Stimulated activated CD4-positive, alpha-beta T cell treated with anti-CD3 and anti-CD28 coated beads, Interleukin-4, amount 100 ng/mL, for 4 hours (primary cell): ENCODE measurements around the gene GPC6.

Experiments
- DNase-seq, 2 experiments: peaks; one replicate each; pipeline ENCODE4 v3.0.0-alpha.2; 2020

The GPC6 gene

DNA sequence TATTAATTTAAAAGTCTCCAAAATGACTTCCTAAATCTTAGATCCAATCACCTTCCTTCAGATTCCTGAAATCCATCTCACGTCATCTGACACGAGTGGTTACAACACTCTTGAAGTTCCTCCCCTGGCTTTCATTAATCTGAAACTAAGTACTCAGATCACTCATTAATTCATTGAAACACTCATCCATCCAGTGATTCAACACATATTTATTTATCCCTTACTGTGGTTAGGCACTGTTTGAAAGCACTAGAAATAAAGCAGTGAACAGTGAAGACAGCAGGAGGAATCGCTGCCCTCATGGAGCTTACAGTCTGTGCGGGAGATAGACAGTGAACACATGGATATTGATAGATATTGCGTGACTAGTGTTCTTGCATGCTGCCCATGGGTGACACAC lies 780.5 kb downstream of the GPC6 start:
- no peak for DNase-seq

DNA sequence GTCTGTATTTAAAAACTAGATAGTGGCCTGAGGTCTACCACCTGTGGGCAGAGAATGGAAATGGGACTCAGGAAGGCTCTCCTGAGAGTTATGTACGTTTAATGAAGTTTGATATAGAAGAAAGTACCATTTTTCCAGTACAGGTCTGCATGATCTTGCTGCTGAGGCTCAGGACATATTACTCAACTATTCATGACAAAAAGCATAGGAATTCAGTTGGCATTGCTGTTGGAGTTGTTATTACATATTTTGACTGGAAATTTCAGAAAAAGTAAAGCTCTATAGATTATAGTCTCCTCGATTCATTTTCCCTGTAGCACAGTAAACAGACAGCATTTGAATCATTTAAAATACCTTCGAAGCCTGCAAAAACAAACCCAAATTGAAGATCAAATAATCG lies 783.1 kb downstream of the GPC6 start:
- DNase-seq = no peak

DNA sequence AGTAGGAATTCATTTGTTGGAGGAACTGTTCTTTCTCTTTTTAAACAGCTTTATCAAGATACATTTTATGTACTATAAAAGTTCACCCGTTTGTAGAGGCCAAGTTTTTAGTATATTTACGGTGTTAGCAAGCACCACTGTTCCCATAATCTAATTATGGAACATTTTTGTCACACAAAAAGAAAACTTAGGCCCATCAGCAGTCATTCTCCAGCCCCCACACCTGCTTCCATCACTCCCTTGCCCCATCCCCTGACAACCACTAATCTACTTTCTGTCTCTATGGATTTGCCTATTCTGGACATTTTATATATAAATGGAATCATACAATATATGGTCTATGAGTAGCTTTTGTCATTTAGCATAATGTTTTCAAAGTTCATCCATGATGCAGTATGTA lies 787.9 kb downstream of the GPC6 start:
- DNase-seq = no peak

DNA sequence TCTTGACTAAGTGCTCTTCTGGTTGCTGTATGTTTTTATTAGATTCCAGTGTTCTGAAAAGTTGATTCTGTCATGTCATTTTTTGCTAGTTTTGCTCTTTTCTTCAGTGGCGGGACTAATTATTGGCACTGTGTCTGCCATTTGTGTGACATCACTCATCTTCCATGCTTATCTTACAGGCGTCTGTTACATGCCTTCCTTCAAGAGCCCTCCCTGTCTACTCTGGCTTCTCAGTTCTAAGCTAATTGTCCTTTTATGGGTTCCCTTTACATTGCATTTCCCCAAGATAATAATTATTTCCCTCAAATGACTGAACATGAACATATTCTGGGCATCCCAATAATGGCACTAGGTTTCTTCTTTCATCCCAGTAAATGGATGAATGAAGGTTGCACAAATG lies 793.8 kb downstream of the GPC6 start:
- DNase-seq = no peak

DNA sequence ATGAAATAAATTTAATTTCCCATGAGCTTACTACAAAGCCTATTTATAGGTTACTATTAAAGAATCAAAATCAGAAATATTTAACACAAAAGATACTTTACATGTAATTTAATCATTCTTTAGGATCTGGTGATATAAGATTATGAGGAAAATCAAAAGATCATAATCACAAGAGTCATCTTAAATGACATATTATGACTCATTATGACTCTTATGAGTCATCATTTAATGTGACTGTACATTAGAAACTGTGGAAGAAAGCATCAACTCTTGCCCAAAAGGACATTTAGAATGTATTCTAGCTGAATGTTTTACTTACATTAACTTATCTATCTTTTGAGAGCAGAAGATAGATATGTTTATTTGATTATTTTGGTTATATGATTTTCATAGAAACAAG lies 794.2 kb downstream of the GPC6 start:
- DNase-seq = no peak

DNA sequence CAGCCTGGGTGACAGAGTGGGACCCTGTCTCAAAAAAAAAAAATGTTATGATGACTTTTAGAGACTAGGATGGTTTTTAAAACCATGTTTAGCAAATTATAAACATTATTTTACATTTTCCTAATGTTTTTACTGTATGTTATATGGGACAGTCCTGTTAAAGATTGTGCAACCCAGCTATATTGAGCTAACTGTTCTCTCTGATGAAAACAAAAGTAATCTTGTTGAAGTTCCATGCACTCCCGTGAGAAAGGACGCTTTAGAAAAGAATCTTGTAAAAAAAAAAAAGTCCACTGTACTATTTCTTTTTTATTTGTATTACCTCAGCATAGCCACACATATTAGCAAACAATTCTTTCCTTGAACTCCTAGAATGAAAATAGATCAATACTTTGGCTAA lies 801.6 kb downstream of the GPC6 start:
- no peak for DNase-seq

DNA sequence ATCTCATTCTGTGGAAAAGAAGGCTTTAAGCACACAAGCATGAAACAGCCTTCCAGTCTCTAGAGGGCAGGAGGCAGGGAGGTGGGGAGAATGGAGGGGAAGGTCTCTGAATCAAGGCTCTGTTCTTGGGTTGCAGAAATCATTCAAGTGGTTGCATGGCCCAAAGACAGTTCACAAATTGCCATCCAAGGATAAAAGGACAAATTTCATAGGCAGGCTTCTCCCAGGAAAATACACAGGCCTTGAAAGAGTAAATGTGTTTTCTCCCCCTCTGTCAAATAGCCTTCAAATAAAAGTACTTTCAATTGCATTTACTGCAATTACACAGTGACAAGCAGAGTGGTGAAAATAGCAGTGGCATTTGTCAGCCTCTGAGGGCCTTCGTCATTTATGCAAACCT lies 802.0 kb downstream of the GPC6 start:
- no peak for DNase-seq

DNA sequence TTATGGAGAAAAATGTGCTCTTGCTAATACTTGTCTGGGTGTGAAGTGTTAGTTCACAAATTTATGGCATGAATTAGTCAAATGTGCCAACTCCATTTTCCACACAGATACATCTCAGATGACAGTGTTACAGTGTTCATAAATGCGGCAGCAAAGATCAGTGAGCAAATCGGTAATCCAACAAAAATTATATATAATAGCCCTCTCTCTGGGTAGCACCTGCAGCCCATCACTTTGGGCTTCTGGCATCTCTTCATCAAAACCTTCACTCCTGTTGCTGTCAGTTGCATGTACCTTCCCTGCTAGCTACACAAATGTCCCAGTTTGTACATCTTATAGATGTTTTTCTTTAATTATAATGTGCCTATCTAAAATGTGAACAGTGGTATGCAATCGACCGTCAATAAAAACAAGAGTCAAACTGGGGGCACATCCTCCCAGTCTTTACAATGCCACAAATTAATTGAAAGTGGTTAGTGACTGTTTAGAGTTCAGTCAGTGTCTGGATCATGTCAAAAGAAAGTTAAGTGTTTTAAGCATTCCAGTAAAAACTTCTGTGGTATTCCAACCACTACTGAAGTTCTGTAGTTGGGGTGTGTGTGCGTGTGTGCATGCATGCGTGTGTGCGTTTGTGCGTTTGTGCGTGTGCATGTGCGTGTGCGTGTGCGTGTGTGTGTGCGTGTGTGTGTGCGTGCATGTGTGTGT lies 804.0 kb downstream of the GPC6 start:
- no peak for DNase-seq

DNA sequence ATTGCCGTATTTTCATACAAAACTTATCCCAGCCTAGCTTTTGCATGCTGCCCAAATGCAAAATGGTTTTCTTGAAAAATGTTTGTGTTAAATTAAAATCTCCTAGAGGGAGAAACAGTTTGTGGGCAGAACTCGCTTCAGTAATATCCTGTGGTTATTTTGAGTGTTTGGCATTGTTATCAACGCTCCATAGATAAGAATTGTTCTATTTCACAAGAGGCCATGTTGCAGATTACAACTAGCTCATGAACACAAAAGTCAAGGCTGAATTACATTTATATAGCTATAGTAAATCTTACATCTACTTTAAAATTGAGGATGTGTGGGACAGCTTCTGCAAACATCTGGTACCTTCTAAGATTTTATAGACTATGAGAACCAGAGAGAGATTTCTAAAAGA lies 805.0 kb downstream of the GPC6 start:
- DNase-seq = no peak

DNA sequence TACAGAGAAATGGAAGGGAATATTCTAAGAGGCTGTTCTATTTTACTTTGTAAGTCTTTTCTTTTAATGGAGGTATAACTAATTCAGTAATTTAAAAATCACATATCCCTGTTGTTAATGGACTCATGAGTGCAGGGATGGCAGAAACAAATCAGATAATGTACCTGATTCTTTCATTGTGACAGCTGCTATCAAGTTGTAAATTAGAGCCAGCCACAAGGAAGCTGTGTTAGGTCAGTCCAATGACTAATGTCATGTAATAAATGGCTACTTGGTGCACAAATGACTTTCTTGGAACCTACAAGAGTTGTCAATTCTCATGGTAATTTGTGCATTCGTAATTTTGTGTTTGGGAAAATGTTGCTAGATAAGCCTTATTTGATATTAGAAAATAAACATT lies 806.5 kb downstream of the GPC6 start:
- no peak for DNase-seq

DNA sequence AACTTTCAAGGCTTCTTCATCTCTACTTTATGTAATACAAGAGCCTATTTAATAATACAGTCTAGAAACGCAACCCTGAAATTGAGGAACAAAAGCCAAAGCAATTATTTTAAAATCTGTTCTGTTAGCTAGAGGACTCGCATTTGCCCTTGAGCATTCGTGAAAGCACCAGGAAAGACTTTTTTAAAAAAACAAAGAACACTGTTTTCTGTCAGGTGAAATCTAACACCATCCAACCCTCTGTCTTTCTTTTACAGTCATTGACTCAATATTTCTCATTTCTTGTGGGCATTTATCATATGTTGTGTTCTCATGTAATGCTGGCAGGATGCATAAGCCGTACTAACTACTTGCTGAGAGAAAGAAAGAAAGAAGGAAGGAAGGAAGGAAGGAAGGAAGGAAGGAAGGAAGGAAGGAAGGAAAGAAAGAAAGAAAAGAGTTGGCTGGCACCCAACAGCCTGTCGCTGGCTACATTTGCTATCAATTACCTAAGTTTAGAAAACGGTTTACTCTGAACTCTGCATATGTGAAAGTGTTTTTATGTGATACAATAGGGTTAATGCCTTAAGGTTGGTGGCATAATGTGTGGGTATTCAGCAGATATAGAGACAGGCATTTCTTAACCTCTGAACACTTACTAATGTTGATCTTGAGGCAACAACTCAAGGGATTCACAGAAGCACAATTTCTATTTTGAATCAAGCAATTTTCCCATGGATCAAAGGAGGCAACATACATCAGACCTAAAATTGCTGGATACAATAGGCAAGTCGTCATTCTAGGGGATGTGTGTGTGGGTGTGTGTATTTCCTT lies 807.4 kb downstream of the GPC6 start:
- no peak for DNase-seq

DNA sequence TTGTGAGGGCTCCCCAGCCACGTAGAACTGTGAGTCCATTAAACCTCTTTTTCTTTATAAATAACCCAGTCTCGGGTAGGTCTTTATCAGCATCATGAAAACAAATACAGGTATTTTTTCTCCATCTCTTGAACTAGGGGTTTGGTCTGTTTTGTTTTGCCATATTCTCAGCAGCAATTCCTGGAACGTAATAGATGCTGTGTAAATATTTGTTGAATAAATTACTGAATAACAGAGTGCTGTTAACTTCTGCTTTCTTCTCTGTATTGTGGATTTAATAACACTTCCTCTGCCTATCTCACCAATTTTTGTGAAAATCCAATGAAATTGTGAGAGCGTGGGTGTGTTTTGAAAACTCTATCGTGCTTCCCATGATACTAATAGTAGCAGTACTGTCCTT lies 823.4 kb downstream of the GPC6 start:
- DNase-seq = no peak

DNA sequence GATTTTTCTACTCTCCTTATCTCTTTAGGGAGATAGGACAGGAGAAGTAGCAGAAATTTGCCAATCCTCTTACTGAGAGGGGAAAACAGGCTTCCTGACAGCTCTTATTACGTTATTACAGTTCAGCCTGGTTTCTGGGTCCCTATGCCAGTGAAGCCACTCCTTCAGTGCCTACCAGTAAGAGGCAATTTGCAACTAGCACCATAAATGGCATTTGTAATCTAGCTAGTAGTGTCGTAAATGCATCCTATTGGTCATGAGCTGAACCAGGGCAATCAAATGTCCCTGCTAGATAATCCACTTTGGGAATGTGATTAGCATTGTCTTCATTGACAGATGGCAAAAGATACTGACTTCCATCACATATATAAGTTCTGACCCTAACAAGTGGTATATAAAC lies 824.1 kb downstream of the GPC6 start:
- DNase-seq = no peak

DNA sequence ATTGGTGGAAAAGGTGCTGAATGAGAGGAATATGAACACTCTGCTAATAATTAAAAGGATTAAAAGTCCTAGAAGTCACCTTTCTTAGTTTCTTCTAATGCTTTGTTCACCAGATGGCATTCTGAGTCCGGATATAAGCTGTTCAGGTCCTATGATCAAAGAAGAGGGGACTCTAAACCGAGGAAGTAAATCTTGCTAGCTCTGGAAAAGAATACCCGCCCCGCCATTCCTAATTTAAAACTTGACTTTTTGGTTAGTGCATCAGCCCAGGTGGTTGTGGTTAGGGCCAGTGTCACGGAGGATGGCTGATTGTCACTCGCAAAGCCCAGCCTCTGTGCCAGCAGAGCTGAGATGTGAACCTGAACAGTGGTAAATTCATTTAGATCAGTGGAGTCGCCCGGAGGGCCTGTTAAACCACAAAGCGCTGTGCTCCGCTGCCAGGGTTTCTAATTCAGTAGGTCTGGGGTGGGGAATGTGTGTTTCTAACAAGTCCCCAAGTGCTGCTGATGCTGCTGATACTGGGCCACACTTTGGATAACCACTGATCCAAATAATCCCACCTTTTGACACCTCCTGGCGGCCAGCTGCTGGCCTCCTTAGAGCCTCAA lies 827.5 kb downstream of the GPC6 start:
- DNase-seq = no peak

DNA sequence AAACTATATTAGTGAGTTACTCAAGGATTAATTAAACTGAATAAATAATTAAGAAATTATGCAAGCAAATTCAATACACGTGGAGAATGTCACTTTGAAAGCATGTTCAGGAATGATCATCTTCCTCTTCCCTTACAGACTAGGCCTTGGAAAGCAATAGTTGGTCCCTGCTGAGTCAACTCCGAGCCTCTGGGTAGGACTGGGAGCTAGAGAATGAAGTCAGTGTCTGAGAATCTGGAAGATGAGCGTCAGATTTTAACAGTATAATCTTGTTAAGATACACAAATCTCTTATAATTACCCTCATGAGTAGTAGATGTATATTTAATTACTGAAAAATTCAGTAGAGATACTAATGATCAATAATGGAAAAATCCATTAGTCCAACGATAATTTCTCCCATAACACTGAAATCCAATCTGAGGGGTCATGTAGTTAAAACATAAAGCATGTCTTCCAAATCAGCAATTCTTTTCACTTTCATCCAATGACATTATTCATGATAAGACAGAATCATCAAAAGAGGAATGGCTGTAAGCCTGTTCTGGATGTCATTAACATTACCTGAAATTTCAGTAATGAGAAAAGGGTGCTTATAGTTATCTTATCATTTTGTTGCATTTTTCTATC lies 829.9 kb downstream of the GPC6 start:
- no peak for DNase-seq

DNA sequence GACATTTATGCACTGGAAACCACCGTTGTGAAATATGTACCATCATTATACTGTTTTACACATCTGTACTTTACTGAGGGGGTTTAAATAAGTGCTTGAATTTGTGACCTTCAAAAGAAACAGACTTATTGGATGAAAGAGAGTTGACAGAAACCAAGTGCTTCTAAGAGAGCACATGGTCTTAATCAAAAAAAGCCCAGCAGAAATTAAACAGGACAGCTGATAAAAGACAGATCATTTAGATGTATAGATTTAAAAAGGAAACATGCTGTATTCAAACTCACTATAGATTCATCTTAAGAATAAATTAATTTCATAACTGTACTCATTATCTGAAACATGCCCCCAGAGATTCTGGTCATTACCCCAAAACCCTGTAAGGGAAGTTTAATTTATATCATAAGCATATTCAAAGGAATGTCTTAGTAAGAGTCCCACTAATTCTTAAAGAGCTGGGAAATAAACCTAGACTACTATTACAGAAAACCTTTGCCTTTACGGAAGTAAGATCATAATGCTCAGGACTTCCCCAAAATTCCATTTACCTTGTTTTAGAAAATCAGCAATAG lies 831.1 kb downstream of the GPC6 start:
- DNase-seq = no peak

DNA sequence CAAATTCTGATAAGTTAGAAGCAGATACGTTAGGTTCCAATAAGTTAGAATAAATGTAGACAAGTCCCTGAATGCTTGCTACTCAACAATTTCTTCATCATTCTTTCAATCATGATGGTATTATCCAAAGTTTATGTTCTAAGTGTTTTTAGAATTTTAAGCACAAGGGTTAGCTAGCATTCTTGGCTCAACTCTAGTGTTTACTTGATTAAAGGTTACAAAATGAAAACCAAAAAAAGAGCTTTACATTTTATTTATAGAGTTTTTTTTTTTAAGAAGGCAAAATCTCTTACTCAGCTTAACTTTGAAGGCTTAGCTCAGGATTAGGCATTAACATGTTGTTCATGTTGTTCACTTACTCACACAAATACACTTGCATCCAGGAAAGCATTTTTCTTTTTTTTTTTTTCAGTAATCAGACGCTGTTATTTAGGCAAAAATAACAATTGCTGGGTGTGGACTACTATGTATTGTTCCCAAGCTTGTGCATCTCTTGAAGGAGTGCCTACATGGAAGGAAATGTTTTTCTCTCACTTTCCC lies 832.3 kb downstream of the GPC6 start:
- no peak for DNase-seq

DNA sequence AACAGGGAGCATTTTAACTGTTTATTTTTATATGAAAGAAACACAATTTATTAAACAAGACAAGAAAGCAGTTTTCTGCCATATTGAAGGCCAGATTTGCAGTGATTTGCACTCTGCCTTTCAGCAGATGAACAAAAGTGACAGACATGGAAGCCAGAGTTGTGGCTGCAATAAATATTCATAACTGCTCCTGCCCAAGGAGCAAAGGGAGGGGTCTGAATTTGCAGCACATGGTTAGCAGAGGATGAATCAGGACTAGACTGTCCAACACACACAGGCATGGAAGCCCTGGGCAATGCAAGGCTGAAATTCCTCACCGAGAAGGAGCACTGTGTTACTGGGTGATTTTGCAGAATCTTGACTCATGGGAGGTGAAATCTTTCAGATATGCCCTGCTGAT lies 834.7 kb downstream of the GPC6 start:
- DNase-seq = no peak

DNA sequence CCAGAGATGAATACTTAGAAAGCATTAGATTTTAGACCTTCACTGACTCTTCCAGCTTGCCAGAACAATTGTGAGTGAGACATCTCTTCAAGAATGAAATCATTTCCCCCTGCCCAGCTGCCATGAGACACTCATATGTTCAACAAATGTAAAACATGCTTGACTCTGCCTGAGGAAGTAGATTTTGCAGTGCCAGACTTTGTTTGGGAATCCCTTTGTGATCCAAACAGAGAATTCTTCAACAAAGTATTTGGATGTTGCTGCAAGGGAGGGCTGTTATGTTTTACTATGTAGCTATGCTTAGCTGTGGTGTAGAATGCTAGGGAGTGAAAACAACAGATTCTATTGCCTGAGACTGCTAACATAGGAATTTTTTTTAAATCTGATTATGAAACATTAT lies 836.5 kb downstream of the GPC6 start:
- no peak for DNase-seq

DNA sequence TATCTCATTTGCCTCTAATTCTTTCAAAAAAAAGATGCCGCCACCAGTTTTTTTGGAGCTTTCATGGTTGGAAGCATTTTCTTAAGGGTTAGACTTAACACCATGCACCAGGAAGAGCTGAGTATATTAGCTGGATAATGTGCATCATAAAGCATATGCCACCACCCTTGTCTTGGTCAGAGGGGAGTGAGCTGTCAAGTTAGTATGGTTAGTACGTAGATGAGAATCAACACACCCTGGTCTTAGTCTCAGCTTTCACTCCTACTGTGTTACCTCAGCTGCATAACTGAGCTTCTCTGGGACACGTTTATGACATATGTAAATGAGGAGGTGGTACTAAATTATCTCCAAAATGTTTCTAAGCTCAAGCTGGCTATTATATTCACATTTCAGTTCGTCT lies 837.2 kb downstream of the GPC6 start:
- DNase-seq = no peak

DNA sequence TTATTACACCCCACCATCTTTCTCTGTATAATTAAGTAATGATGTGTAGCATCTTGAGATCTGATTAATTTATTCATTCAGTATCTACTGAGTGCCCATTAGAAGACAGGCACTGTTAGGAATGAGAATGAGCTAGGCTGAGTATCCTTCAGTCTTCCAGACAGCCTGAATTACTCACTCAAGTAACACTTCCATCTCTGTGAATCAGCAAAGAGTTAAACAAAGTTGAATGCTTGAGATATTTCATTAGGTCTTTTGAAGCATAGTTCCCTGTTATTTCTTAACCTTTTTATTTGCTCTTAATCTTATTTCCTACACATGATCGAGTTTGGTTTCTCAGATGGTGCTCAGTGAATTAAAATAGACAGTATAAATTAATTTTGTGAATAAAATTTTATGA lies 839.1 kb downstream of the GPC6 start:
- DNase-seq = no peak

DNA sequence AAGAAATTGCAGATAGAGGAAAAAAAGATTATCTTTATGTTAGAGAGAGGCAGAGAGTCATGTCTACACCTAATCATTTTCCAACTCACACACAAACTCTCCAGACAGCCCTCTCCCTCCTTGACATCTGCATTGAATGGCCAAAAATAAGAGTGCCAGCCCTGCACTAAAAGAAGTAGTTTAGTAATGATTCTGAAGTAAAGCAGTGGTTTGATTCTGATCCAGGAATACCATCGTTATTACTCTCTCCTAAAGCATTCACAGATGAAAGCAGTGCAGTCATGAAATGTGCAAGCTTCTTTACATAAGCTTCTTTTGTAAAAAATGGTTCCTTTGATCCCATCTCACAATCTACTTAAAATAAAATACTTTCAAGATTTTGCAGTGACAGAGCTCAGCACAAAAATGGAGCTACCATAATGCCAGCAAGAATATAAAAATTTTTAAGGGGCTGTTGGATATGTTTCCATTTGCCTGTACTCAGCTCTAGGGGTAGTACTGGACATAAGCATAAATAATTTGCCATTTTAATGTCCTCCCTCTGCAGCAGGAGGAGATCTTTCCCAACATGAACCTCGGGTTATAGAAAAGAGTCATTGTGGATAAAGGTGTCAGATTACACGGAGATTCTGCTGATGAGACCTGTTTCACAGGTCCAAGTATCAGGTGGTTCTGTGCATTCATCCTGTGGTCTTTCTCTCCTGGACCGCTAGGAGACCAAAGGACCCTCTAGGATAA lies 846.6 kb downstream of the GPC6 start:
- no peak for DNase-seq

DNA sequence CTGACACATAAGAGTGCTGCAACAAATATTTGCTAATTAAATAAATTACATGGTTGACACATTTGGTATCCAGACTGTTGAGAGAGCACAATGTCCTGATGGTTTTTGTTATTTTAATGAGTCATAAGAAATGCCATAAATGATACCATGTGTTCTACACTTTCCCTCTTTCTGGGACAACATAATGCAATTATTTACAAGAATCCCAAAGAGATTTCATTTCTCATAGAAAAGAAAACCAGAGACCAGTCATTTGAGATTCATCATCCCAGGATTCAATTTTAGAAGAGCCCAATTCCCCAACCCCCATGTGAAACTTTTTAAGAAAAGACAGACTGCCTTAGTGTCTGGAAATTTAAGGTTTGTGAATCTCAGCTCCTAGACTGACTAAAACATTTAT lies 853.3 kb downstream of the GPC6 start:
- no peak for DNase-seq
